ENCODE data around the gene PRKACB. TPM values are rescaled to one million over a fixed set of nuclear protein-coding genes. Genes with fewer than 3 reads are reported as not detected.

Gene PRKACB
- total RNA-seq, 2 donors from 2014 or later, result 85.2 to 149 TPM

DNA sequence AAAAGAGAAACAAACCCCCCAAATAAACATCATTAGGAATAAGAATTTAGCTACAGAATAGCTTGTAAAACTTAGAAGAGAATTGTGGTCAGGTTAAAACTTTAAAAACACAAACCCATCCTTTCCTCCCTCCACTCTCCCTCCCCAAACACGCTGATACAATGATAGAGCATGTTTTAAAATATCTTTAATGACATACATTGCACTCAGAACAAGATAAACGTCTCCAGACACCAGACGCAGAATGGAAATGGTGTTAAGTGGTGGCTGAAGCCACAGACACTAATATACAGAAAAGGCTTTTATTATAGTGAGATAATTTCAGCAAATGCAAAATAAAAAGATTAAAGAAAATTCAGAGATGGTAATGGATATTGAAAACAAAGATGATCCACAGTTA is 98.6 kb downstream of the PRKACB start:
- Histone ChIP-seq H3K4me1 (no peaks in the 10 kb centered on the region), H3K36me3 (no peaks in the 10 kb centered on the region), H3K27me3 (no peaks in the 10 kb centered on the region), H3K9me3 (no peaks in the 10 kb centered on the region), H3K27ac (no peak overlapping the region), H3K9ac (ENCODE audit: low read depth in 2 of 2, low read length in 2 of 2) (no peak overlapping the region), H3K4me3 (no peak overlapping the region)
- intact Hi-C loops (cut with DNase I), result no loop called here
- no peak for DNase-seq
- TF ChIP-seq, protein P1, sequence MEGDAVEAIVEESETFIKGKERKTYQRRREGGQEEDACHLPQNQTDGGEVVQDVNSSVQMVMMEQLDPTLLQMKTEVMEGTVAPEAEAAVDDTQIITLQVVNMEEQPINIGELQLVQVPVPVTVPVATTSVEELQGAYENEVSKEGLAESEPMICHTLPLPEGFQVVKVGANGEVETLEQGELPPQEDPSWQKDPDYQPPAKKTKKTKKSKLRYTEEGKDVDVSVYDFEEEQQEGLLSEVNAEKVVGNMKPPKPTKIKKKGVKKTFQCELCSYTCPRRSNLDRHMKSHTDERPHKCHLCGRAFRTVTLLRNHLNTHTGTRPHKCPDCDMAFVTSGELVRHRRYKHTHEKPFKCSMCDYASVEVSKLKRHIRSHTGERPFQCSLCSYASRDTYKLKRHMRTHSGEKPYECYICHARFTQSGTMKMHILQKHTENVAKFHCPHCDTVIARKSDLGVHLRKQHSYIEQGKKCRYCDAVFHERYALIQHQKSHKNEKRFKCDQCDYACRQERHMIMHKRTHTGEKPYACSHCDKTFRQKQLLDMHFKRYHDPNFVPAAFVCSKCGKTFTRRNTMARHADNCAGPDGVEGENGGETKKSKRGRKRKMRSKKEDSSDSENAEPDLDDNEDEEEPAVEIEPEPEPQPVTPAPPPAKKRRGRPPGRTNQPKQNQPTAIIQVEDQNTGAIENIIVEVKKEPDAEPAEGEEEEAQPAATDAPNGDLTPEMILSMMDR (IDR thresholded peaks at IDR 0.05), result no peak

DNA sequence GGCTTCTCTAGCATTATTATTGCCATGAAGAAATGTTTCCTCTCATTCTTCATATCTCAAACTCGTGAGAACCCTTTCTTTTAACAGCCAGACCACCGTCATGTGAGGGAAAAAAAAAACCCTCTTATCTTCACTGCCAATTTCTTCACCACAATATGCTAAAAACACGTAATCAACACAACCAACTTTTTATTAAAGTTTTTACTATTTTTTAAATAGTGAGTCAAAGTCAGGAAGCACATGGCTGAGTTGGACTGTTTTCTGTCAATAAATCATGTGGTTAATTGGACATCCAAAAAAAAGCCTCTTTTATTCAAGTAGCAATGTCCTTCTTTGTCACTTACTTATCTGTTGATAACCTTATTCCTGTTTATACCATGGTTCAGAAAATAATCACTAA is 101.5 kb downstream of the PRKACB start:
- H3K27ac ChIP-seq, result no peak overlapping the region

DNA sequence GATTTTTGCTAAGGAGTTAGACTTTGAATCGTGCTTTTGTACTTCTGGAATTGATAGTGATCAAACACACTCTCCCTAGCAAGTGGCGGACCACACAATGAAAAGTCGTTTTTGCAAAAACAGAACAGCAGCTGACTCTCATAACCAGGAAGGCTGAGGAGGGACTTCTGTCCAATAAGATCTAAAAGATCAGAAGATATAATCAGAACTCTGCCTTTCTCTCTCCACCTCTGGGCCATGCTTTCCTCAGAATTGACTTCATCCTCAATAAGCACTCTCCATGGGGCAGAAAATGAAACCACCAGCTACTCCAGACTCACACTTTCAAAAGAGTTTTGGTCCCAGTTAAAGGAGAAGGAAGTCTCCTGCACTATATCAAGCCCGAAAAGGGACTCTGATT is 102.1 kb downstream of the PRKACB start:
- Histone ChIP-seq H3K27ac (no peak overlapping the region), H3K27me3 (no peaks in the 10 kb centered on the region), H3K4me3 (no peak overlapping the region), H3K36me3 (no peaks in the 10 kb centered on the region), H3K9me3 (no peaks in the 10 kb centered on the region), H3K9ac (ENCODE audit: low read depth in 2 of 2, low read length in 2 of 2) (peak overlapping the region in 1 of 2 donors; percentile 19), H3K4me1 (no peaks in the 10 kb centered on the region)
- DNase-seq, result no peak
- TF ChIP-seq, protein P1 (IDR thresholded peaks at IDR 0.05), result no peak
- intact Hi-C loops (cut with DNase I), result no loop called here

More for the DNA sequence above, 101.5 kb downstream of the PRKACB start:
- Histone ChIP-seq H3K4me3 (no peak overlapping the region), H3K36me3 (no peaks in the 10 kb centered on the region), H3K9me3 (no peaks in the 10 kb centered on the region), H3K9ac (ENCODE audit: low read depth in 2 of 2, low read length in 2 of 2) (no peak overlapping the region), H3K27me3 (no peaks in the 10 kb centered on the region), H3K4me1 (no peaks in the 10 kb centered on the region)
- TF ChIP-seq, protein P1 (IDR thresholded peaks at IDR 0.05), result no peak
- intact Hi-C loops (cut with DNase I), result no loop called here
- DNase-seq, result no peak

DNA sequence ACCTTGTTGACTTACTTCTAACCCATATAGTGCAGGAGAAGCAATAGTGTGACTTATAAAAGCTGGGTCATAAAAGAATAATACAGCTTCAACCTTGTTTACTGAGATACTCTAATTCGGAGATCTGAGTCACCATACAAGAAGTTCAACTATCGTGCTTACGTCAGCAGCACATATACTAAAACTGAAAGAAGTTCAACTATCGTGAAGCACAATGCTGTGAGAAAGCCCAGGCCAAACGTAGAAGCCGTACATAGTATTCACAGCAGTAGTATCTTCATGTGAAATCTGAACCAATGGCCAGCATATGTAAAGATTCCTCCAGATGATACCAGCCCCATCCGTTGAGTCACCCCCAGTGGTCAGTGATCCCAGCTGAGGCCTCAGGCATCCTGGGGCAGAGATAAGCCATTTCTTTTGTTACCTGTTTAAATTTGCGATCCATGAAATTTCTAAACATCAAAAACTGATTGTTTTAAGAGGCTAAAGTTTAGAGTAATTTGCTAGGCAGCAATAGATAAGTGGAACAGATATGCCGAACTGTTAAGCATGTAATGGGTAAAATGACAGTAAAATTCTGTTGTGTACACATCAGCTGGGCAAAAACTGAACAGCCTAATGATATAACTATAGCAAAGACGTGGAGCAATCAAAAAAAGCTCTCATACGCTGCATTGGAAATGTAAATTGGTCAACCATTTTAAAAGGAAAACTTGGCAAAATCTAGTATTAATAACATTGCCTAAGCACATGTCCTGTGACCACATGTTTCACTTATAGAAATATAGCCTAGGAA is 103.6 kb downstream of the PRKACB start:
- DNase-seq, result peak; percentile 66
- TF ChIP-seq, protein P1 (IDR thresholded peaks at IDR 0.05), result no peak
- Histone ChIP-seq H3K36me3 (no peaks in the 10 kb centered on the region), H3K4me3 (no peak overlapping the region), H3K4me1 (no peaks in the 10 kb centered on the region), H3K9me3 (no peaks in the 10 kb centered on the region), H3K27ac (peak overlapping the region; percentile 60), H3K27me3 (no peaks in the 10 kb centered on the region), H3K9ac (ENCODE audit: low read depth in 2 of 2, low read length in 2 of 2) (peak overlapping the region in 1 of 2 donors; percentile 81)
- intact Hi-C loops (cut with DNase I), result no loop called here

DNA sequence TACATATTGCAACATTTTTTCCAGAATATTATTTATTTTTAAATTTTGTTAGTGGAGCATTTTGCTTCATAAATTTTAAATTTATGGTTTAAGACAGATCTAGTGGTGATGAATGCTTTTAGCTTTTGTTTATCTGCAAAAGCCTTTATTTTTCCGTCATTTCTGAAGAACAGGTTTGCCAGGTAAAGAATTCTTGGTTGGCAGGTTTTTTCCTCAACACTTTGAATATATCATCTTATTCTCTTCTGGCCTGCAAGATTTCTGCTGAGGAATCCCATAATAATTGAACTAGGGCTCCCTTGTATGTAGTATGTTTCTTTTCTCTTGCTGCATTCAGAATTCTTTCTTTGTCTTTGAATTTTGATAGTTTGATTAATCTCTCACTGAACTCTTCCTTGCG is 106.6 kb downstream of the PRKACB start:
- TF ChIP-seq, protein P1 (IDR thresholded peaks at IDR 0.05), result no peak
- no peak overlapping the region for H3K27ac ChIP-seq
- H3K4me1 ChIP-seq, result no peaks in the 10 kb centered on the region

More for the DNA sequence above, 106.6 kb downstream of the PRKACB start:
- H3K36me3 ChIP-seq, result no peaks in the 10 kb centered on the region
- intact Hi-C loops (cut with DNase I), result no loop called here
- no peak for DNase-seq
- no peak overlapping the region for H3K4me3 ChIP-seq
- no peak overlapping the region for H3K9ac ChIP-seq (ENCODE audit: low read depth in 2 of 2, low read length in 2 of 2)
- H3K27me3 ChIP-seq, result no peaks in the 10 kb centered on the region
- H3K9me3 ChIP-seq, result no peaks in the 10 kb centered on the region

Measured in colonic mucosa (tissue), 4 donors.